Testis (tissue), 2 donors: ENCODE results near the gene THEMIS.

Experiments
- CTCF ChIP-seq, 3 experiments: fragments of 450-650 bp in 2 of 3; fragments of 200-600 bp in 1 of 3; sonication (generic) in 1 of 3; IDR thresholded peaks; one replicate each; pipeline ENCODE4 v1.5.1; 2016 to 2019; ENCODE audit warnings: antibody characterized with exemption in 3 of 3, mild to moderate bottlenecking in 2 of 3, moderate library complexity in 1 of 3
- POLR2A ChIP-seq: fragments of 450-650 bp; IDR thresholded peaks from one replicate; pipeline ENCODE4 v1.6.1; 2017; ENCODE audit warnings: antibody characterized with exemption, mild to moderate bottlenecking, moderate library complexity

GRCh38 chr6:127732927-127733326, 167.9 kb downstream of the THEMIS start:
- TF ChIP-seq POLR2A: no peak
- no peak for TF ChIP-seq CTCF (IDR thresholded peaks at IDR 0.05)
